Amniotic epithelial cell (primary cell): Measurements from ENCODE around the gene SPRR1A.
"Not testable (repeated sequence)": the region's sequence is repeated elsewhere in the genome, so short reads cannot be mapped to it uniquely, and the experiment has no call there.

Experiments
- DNase-seq: peaks from one replicate; pipeline ENCODE4 v3.0.0-alpha.2; 2010; ENCODE audit warnings: low read depth

The SPRR1A gene

GRCh38 chr1:152972196-152972886, 11.5 kb upstream of the SPRR1A start:
- no peak for DNase-seq

GRCh38 chr1:152976688-152977087, 7.2 kb upstream of the SPRR1A start:
- DNase-seq: no peak

DNA sequence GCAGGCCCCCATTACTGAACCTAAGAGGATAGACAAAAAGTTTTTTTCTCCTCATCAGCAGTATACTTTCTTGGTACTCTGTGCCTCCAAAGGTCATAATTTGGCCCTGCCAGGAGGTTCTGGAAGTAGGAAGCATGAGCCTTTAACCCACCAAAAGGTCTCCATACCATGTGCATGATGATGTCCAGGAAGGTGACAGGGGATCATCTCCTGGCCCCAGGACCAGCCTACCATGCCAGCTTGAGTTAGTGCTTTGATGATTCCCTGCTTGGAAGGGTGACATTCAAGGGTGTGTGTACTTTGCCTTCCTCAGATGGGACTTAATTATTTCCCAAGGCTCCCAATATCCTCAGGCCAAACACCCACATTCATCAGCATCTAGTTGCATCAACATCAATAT, 6.3 kb upstream of the SPRR1A start:
- no peak for DNase-seq

- DNase-seq: no peak
Observed at GRCh38 chr1:152980676-152981075, 3.2 kb upstream of the SPRR1A start.

GRCh38 chr1:152981146-152981871, 2.6 kb upstream of the SPRR1A start:
- no peak for DNase-seq

- DNase-seq: no peak
Observed at GRCh38 chr1:152982076-152982475, 1.8 kb upstream of the SPRR1A start.

DNA sequence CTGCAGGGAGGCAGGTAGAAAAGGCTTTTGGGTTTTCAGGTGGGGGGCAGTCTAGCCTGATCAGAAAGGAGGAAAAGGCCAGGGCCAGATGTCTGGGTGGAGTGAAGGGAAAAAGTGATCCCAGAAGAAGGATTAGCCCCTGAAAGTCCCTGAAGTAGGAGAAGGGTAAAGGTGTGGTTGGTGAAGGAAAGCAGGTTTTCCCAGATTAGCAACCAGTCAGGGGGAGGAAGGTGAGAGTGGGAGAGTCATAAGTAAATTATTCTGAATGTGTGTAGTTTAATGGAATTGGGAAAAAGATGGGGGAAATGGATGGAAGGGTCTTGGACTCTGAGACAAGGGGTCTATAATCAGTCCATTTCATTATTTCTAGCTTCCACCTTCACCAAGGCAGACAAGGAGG, 647 bp upstream of the SPRR1A start:
- DNase-seq: no peak

DNA sequence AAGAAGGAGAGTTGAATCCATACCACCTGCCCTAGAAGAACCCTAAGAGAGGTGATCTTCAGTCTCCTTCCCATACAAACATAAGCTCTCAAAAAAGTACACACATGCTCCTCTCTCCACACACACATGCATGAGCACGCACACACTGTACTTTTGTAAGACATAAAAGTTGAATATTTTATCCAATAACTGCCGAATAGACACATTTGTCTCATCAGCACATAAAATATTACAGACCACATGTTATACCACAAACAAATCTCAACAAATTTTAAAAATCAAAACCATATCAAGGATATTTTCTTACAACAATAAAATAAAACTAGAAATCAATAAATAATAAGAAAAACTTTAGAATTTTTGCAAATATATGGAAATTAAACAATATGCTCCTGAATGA, 2.7 kb downstream of the SPRR1A start:
- no peak for DNase-seq

- DNase-seq: no peak
Observed at GRCh38 chr1:152993186-152993585, 9.3 kb downstream of the SPRR1A start.

GRCh38 chr1:152995842-152996241, 12.0 kb downstream of the SPRR1A start:
- no peak for DNase-seq

- DNase-seq: no peak
Observed at GRCh38 chr1:152996633-152997400, 12.9 kb downstream of the SPRR1A start.

DNA sequence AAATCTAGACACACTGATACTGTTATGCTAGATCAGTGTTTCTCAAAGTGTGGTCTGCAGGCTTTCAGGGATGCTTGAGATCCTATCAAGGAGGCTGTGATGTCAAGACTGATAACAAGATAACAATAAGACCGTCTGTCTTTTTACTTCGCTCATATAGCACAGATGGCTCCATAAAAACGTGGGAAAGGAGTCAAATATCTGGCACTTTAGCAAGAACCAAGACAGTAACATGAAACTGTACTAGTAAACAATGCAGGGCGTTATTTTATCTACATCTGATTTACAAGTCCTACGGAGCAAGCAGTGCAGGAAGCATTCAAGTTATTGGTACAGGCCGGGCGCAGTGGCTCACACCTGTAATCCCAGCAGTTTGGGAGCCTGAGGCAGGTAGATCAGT, 14.0 kb downstream of the SPRR1A start:
- DNase-seq: no peak

DNA sequence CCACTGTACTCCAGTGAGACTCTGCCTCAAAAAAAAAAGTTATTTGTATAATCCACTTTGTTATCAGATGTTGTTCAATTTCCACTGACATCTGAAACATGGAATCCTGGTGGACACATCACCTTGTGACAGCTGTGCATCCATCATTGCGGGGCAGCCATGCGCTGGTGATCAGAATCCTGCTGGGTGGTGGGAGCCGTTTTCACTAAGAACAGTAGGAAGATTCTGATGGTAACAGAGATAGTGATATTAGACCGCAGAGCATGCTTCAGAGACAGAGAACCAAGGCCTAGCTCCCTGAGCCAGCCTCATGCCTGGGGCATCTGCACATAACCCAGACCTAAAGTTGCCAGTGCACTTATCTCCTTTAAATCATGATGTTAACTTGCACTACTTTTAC, 14.6 kb downstream of the SPRR1A start:
- DNase-seq: no peak

- DNase-seq: no peak
Observed at GRCh38 chr1:152999818-153000217, 15.9 kb downstream of the SPRR1A start.

DNA sequence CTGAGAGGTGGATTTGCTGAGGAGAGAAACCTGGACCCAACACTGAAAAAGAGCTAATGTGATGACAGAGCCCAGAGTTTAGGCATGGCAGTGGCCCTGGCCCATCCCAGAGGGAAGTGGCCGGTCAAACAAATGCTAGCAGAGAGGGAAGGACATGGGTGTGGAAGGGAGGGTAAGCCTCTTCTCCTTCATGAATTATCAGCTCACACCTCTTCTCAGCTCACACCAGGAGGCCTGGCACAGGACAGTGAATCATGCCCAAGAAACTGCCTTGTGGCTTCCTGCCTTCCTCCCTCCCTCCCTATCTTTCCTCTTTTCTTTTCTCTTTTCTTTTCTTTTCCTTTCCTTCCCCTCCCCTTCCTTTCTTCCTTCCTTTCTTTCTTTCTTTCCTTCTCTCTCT, 16.4 kb downstream of the SPRR1A start:
- DNase-seq: no peak

DNA sequence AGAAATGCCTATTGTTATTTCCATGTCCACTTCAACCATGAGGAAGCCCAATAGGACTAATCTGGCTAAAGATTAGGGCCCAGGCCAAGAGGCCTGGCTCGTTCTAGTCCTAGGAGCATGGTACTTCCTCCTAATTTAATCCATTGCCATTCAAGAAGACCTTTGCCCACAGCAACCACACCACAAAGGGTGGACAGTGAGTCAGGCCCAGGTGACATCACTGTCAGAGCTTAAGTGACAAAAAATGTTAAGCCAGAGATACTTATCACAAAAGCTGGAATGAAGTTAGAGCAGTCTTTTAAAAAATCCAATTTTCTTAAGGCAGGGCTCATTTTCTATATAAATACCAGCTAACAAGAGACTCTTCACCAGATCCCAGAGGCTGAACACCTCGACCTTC, 17.5 kb downstream of the SPRR1A start, which contains the start of gene SPRR3:
TSS of gene SPRR3 (plus strand) at position 368 of the 400 bp plus-strand sequence. CDS start 1,272 bp downstream, outside the sequence.
- no peak for DNase-seq

DNA sequence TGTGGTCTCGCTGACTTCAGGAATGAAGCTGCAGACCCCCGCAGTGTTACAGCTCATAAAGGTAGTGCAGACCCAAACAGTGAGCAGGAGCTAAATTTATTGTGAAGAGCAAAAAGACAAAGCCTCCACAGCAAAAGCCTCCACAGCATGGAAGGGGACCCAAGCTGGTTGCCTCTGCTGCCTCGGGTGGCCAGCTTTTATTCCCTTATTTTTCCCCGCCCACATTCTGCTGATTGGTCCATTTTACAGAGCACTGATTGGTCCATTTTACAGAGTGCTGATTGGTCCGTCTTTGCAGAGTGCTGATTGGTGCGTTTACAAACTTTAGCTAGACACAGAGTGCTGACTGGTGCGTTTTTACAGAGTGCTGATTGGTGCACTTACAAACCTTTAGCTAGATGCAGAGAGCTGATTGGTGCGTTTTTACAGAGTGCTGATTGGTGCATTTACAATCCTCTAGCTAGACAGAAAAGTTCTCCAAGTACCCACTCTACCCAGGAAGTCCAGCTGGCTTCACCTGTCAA, 27.4 kb downstream of the SPRR1A start:
- DNase-seq: not testable (repeated sequence)

- DNase-seq: not testable (repeated sequence)
Observed at GRCh38 chr1:153021829-153022228, 37.9 kb downstream of the SPRR1A start.

DNA sequence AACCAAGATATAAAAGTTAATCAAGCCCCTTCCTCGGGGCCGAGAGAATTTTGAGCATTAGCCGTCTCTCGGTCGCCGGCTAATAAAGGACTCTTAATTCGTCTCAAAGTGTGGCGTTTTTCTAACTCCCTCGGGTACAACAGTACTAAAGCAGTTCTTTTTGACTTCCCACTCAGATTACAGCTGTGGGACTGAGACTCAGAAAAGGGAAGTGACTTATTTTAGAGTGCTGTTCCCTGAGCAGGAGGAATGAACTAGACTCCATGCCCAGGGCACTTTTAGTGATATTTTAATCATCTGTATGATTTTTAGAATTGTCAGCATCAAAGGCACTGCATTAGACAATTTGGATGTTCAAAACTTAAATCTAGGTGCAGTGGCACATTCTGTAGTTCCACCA, 38.5 kb downstream of the SPRR1A start:
- DNase-seq: not testable (repeated sequence)

GRCh38 chr1:153023109-153023508, 39.2 kb downstream of the SPRR1A start:
- DNase-seq: no peak

DNA sequence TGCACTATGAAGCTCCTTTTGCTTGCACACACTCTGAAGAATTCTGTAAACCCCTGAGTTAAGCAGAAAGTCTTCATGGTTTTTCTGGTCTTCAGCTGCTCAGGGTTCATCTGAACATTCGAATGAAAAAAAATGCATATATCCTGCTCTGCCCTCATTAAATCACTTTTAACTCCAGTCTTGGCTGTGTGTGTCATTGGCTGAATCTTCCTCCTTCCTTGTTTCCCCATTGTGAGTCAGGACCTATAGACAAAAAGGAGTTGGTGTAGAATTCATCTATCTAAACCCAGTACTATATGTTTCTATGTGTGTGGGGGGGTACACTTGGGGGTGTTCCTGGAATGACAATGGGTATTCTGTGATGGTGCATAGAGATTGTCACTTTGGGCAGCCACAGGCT, 40.5 kb downstream of the SPRR1A start:
- DNase-seq: no peak

- no peak for DNase-seq
Observed at GRCh38 chr1:153025797-153026196, 41.9 kb downstream of the SPRR1A start.

DNA sequence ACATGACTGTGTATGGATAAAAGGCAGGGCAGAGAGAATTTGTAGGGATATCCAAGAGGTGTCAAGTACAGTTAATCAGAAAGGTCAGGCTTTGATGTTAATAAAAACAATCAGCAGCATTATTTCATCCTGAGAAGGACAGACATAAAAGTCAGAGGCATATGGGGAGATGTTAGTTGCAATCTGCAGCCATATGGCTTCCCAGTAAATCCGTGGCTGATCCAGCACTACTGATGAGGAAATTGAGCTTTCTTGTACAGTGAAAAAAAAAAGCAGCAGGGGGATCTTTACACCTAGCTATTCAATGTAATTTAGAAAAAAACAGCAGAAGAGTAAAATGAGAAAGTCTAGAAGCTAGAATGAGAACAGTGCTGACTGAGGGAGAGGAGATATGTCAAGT, 44.9 kb downstream of the SPRR1A start:
- no peak for DNase-seq
